ENCODE data around the gene LLGL2. TPM values are rescaled to one million over a fixed set of nuclear protein-coding genes. Genes with fewer than 3 reads are reported as not detected.
"Not testable (repeated sequence)": the region's sequence is repeated elsewhere in the genome, so short reads cannot be mapped to it uniquely, and the experiment has no call there.

Gene LLGL2
- polyA plus RNA-seq, 1 donor (not counting 4 experiments of a cell fraction or from before 2014, with no cell fraction given) = 13.8 TPM

DNA sequence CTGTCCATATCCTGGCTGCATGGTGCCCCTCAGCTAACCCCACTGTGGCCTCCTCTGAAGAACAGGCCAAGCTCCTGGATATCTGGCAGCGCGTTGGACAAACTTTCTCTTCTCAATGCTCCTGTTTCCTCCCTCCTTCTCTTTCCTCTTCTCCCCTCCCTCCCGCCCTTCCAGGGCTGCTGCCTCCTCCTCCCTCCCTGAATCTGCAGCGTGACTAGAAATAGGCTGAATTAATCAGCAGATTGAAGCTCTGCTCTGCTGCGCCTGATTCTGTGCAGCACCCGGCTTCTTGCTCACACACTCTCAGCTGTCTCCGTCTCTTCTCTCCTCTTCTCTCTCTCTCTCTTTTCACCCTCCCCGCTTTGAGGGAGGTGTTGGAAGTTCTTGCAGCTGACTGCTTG is 49.2 kb upstream of the LLGL2 start:
- Histone ChIP-seq H3K4me1 (ENCODE audit: control insufficient read depth, extremely low read depth, insufficient read depth, low read length) (peaks cover 8% of the 10 kb centered on the region), H3K9me1 (ENCODE audit: control insufficient read depth, extremely low read depth, insufficient read depth, low read length) (no peaks in the 10 kb centered on the region), H3K4me3 (ENCODE audit: control insufficient read depth in 2 of 3, extremely low read depth in 1 of 3, insufficient read depth in 2 of 3, low read depth in 1 of 3, low read length in 3 of 3) (no peak overlapping the region), H3K4me2 (ENCODE audit: control insufficient read depth, extremely low read depth, insufficient read depth, low read depth, low read length) (no peak overlapping the region), H2AFZ (ENCODE audit: control insufficient read depth, low read length) (no peak overlapping the region), H3K9me3 (ENCODE audit: control insufficient read depth, low read depth, low read length) (no peaks in the 10 kb centered on the region), H3K36me3 (ENCODE audit: control insufficient read depth in 2 of 2, extremely low read depth in 1 of 2, insufficient read depth in 2 of 2, low read length in 2 of 2) (peaks cover 2 to 14% of the 10 kb centered on the region in 2 experiments), H3K27ac (ENCODE audit: control insufficient read depth, insufficient read depth, low read length) (no peak overlapping the region), H3K27me3 (ENCODE audit: control insufficient read depth, extremely low read depth, insufficient read depth, low read length) (no peaks in the 10 kb centered on the region), H3K79me2 (ENCODE audit: control insufficient read depth, insufficient read depth, low read length) (no peaks in the 10 kb centered on the region), H3K9ac (ENCODE audit: control insufficient read depth, extremely low read depth, insufficient read depth, low read length) (no peak overlapping the region), H4K20me1 (ENCODE audit: control insufficient read depth, extremely low read depth, insufficient read depth, low read length) (no peaks in the 10 kb centered on the region)
- no peak for TF ChIP-seq EZH2 (IDR thresholded peaks at IDR 0.05; ENCODE audit: low read length)
- TF ChIP-seq, protein P1, sequence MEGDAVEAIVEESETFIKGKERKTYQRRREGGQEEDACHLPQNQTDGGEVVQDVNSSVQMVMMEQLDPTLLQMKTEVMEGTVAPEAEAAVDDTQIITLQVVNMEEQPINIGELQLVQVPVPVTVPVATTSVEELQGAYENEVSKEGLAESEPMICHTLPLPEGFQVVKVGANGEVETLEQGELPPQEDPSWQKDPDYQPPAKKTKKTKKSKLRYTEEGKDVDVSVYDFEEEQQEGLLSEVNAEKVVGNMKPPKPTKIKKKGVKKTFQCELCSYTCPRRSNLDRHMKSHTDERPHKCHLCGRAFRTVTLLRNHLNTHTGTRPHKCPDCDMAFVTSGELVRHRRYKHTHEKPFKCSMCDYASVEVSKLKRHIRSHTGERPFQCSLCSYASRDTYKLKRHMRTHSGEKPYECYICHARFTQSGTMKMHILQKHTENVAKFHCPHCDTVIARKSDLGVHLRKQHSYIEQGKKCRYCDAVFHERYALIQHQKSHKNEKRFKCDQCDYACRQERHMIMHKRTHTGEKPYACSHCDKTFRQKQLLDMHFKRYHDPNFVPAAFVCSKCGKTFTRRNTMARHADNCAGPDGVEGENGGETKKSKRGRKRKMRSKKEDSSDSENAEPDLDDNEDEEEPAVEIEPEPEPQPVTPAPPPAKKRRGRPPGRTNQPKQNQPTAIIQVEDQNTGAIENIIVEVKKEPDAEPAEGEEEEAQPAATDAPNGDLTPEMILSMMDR (optimal IDR thresholded peaks at IDR 0.05 in 1 of 3, IDR thresholded peaks at IDR 0.05 in 1 of 3, conservative IDR thresholded peaks at IDR 0.05 in 1 of 3; ENCODE audit: extremely low read depth in 1 of 3, insufficient read depth in 2 of 3, low read length in 3 of 3) = no peak
- dilution Hi-C loops (cut with MboI; ENCODE audit: extremely low pct_ligation_motif_present, low sequenced_read_pairs) = no loop called here
- FAIRE-seq = no peak
- DNase-seq (ENCODE audit: low read depth, low spot score) = no peak

DNA sequence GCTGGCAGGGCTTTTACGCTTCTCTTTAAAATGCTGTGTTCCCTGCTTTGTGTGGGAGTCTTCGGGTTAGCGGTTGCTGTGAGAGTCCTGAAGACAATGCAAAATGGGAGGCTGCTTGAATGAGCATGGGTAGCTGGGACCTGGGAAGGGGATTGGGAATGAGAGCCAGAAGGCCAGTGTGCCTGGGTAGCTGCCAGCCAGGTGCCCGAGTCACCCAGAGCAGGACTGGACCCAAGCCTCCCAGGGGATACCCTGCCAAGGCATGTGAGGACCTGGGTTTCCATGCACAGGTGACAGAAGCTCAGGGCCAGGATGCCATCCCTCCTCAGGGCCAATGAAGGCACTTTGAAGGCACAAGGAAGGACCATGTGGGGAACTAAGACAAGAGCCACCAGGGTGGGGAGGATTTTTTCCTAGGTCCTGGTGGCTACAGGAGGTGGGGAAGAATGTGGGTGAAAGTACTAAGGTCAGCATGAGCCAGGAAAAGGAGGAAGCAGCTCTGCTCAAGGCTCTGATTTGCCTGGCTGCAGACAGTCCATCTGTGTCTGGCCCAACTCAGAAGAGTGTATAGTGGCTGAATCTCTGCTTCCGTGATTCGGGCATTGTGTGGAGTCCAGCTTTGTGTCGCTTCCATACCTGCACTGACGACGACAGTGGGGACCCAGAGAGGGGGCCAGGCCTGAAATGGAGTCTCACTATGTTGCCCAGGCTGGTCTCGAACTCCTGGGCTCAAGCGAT is 48.6 kb upstream of the LLGL2 start:
- Histone ChIP-seq H3K9me1 (ENCODE audit: control insufficient read depth, extremely low read depth, insufficient read depth, low read length) (no peaks in the 10 kb centered on the region), H3K9ac (ENCODE audit: control insufficient read depth, extremely low read depth, insufficient read depth, low read length) (no peak overlapping the region), H3K4me2 (ENCODE audit: control insufficient read depth, extremely low read depth, insufficient read depth, low read depth, low read length) (no peak overlapping the region), H2AFZ (ENCODE audit: control insufficient read depth, low read length) (no peak overlapping the region), H3K27me3 (ENCODE audit: control insufficient read depth, extremely low read depth, insufficient read depth, low read length) (no peaks in the 10 kb centered on the region), H3K4me3 (ENCODE audit: control insufficient read depth in 2 of 3, extremely low read depth in 1 of 3, insufficient read depth in 2 of 3, low read depth in 1 of 3, low read length in 3 of 3) (no peak overlapping the region), H3K4me1 (ENCODE audit: control insufficient read depth, extremely low read depth, insufficient read depth, low read length) (peaks cover 5% of the 10 kb centered on the region), H3K36me3 (ENCODE audit: control insufficient read depth in 2 of 2, extremely low read depth in 1 of 2, insufficient read depth in 2 of 2, low read length in 2 of 2) (peaks cover 2 to 13% of the 10 kb centered on the region in 2 experiments), H3K79me2 (ENCODE audit: control insufficient read depth, insufficient read depth, low read length) (no peaks in the 10 kb centered on the region), H3K9me3 (ENCODE audit: control insufficient read depth, low read depth, low read length) (no peaks in the 10 kb centered on the region), H3K27ac (ENCODE audit: control insufficient read depth, insufficient read depth, low read length) (no peak overlapping the region), H4K20me1 (ENCODE audit: control insufficient read depth, extremely low read depth, insufficient read depth, low read length) (no peaks in the 10 kb centered on the region)
- dilution Hi-C loops (cut with MboI; ENCODE audit: extremely low pct_ligation_motif_present, low sequenced_read_pairs) = no loop called here
- no peak for TF ChIP-seq EZH2 (IDR thresholded peaks at IDR 0.05; ENCODE audit: low read length)
- TF ChIP-seq, protein P1 (optimal IDR thresholded peaks at IDR 0.05 in 1 of 3, IDR thresholded peaks at IDR 0.05 in 1 of 3, conservative IDR thresholded peaks at IDR 0.05 in 1 of 3; ENCODE audit: extremely low read depth in 1 of 3, insufficient read depth in 2 of 3, low read length in 3 of 3) = no peak
- no peak for DNase-seq (ENCODE audit: low read depth, low spot score)
- FAIRE-seq = no peak

DNA sequence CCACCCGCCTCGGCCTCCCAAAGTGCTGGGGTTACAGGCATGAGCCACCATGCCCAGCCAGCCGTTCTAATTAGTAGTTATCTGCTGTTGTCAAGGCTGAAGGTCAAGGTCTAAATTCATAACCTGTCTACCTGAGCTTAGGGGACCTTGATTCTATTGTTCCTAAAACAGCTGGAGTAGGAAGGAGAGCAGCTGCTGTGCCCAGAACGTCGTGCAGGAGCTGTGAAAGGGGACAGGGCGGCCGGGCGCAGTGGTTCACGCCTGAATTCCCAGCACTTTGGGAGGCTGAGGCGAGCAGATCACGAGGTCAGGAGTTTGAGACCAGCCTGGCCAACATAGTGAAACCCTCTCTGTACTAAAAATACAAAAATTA is 48.0 kb upstream of the LLGL2 start:
- H4K20me1 ChIP-seq (ENCODE audit: control insufficient read depth, extremely low read depth, insufficient read depth, low read length); H2AFZ ChIP-seq (ENCODE audit: control insufficient read depth, low read length); H3K9me1 ChIP-seq (ENCODE audit: control insufficient read depth, extremely low read depth, insufficient read depth, low read length); H3K9ac ChIP-seq (ENCODE audit: control insufficient read depth, extremely low read depth, insufficient read depth, low read length); H3K27ac ChIP-seq (ENCODE audit: control insufficient read depth, insufficient read depth, low read length); H3K4me3 ChIP-seq (ENCODE audit: control insufficient read depth in 2 of 3, extremely low read depth in 1 of 3, insufficient read depth in 2 of 3, low read depth in 1 of 3, low read length in 3 of 3); H3K4me1 ChIP-seq (ENCODE audit: control insufficient read depth, extremely low read depth, insufficient read depth, low read length); H3K4me2 ChIP-seq (ENCODE audit: control insufficient read depth, extremely low read depth, insufficient read depth, low read depth, low read length); H3K27me3 ChIP-seq (ENCODE audit: control insufficient read depth, extremely low read depth, insufficient read depth, low read length); dilution Hi-C loops (cut with MboI; ENCODE audit: extremely low pct_ligation_motif_present, low sequenced_read_pairs); H3K36me3 ChIP-seq (ENCODE audit: control insufficient read depth in 2 of 2, extremely low read depth in 1 of 2, insufficient read depth in 2 of 2, low read length in 2 of 2); H3K79me2 ChIP-seq (ENCODE audit: control insufficient read depth, insufficient read depth, low read length); H3K9me3 ChIP-seq (ENCODE audit: control insufficient read depth, low read depth, low read length); DNase-seq (ENCODE audit: low read depth, low spot score); FAIRE-seq: not testable (repeated sequence)

All from keratinocyte (primary cell).